GM13976 (cell line): ENCODE data around the gene C16orf78.

Experiments
- DNase-seq: peaks from one replicate; pipeline ENCODE4 v3.0.0; 2012; ENCODE audit warnings: low spot score
- in situ Hi-C: fragments of 300-500 bp; cut with MboI; formaldehyde crosslinking; loops from one replicate; pipeline ENCODE4 v1.12.0; 2022; ENCODE audit warnings: low sequenced_read_pairs, mixed read lengths, inconsistent platforms; ENCODE audit not compliant: unreplicated experiment
- TF ChIP-seq, protein P1 (sequence below): IDR thresholded peaks from 2 replicates; pipeline ENCODE4 v1.5.1; 2012; ENCODE audit warnings: borderline replicate concordance, mild to moderate bottlenecking; ENCODE audit not compliant: insufficient read depth; ENCODE audit errors: extremely low read depth, missing control alignments, control extremely low read depth

The C16orf78 gene

DNA sequence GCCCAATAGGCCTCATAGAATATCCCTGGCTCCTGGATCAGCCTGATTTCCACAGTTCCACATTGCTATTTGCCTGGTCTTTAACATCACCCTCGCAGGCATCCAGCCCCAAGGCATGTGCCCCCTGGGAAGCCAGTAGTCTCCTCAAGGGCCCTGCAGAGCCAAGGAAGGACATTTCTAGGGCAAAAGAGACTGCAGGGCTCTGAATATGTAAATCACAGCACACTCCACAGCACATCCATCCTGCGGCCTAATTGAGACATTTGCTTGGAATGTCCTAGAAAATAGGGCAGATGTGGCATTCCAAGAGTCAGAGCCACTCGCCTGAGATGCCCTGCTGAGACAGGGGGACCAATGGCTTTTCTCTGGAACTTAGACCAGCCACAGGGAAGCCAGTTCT, 11.4 kb upstream of the C16orf78 start:
- in situ Hi-C loops, result no loop called here
- no peak for DNase-seq
- TF ChIP-seq, protein P1, sequence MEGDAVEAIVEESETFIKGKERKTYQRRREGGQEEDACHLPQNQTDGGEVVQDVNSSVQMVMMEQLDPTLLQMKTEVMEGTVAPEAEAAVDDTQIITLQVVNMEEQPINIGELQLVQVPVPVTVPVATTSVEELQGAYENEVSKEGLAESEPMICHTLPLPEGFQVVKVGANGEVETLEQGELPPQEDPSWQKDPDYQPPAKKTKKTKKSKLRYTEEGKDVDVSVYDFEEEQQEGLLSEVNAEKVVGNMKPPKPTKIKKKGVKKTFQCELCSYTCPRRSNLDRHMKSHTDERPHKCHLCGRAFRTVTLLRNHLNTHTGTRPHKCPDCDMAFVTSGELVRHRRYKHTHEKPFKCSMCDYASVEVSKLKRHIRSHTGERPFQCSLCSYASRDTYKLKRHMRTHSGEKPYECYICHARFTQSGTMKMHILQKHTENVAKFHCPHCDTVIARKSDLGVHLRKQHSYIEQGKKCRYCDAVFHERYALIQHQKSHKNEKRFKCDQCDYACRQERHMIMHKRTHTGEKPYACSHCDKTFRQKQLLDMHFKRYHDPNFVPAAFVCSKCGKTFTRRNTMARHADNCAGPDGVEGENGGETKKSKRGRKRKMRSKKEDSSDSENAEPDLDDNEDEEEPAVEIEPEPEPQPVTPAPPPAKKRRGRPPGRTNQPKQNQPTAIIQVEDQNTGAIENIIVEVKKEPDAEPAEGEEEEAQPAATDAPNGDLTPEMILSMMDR, result no peak

DNA sequence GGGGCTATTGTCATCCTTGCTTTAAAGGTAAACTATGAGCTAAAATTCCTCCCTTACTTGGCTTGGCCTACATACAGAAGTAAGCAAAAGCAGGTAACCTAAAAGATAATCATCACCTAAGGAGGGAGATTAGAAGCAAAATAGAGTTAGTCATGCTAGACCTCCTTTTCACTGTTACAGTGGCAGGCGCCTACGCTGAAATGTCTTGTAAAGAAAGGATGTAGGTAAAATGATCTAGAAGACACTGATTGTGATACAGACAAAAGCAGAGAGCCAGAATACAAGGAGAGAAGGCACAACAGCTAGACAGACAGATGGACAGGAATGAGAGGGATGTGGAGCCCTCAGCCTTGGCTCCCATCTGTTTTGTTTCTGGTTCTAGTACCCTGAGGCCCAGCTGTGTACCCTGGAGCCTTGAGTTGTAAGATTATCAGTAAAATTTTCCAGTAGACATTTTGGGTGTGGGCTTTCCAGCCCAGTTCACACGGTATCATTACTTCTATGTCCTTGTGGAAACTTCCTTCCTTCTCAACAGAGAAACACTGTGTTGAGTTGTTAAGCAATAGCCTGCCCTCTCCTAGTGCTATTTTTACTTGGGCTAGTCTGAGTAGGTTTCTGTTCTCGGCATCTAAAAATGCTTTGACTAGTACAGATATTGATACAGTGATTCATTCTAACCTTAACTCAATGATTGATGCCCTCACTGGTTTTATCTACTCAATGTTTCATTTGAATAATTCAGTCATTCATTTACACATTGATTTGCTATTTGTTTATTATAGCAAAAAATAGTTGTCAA, 7.7 kb upstream of the C16orf78 start:
- TF ChIP-seq, protein P1, result no peak
- in situ Hi-C loops, result no loop called here

DNA sequence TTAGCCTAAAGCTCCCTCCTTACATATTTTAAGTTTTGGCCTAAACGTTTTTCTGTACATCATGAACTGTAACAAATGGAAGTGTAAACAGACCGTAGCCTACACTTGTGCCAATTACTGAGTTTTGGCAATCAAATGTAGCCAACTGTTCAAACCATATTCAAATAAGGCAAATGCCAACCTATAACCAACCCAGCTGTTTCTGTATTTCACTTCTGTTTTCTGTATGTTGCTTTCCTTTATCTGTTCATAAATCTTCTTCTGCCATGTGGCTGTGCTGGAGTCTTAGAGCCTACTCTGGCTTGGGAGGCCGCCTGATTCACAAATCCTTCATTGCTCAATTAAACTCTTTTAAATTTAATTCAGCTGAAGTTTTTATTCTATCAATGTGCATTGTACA, 6.9 kb upstream of the C16orf78 start:
- no peak for DNase-seq
- in situ Hi-C loops, result no loop called here
- TF ChIP-seq, protein P1, result no peak

More for the DNA sequence above, 7.7 kb upstream of the C16orf78 start:
- DNase-seq, result no peak

DNA sequence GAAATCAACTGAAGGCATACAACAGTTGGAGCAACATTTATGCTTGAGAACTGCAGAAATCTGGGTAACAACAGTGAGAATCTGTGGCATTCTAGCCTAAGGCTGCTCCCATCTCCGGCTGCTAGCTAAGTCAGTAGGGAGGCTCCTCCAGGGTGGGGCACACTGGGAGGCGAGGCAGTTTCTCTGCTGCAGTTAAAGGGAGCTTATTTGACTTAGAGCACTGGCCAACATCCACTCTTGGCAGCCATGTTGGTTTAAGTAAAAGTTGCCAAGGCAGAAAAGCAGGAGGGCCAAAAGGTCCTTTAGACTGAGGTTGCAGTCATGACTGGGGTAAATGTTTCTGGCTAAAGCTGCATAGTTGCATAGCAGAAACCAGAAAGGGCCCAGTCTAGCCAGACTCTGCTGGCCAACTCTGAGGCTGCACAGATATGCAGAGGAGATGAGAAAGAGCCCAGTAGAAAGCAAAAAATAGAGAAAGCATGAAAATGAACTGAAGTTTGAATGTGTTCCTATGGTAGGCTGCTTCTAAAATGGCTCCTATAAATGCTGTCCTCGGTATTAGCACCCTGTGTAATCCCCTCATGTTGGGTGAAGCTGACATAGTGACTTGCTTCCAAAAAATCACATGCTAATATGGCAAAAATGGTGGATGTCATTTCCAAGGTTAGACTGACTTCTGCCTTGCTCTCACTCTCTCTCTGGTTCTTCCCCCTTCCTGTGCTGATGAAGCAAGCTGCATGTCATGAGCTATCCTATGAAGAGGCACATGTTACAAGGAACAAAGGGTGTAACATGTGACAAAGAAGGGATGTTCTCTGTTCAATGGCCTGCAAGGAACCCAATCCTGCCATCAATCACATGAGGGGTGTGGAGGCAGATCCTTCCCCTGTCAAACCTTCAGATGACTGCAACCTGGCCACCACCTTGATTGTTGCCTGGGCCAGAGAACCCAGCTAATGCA, 3.7 kb upstream of the C16orf78 start:
- in situ Hi-C loops, result no loop called here
- TF ChIP-seq, protein P1, result no peak
- no peak for DNase-seq

DNA sequence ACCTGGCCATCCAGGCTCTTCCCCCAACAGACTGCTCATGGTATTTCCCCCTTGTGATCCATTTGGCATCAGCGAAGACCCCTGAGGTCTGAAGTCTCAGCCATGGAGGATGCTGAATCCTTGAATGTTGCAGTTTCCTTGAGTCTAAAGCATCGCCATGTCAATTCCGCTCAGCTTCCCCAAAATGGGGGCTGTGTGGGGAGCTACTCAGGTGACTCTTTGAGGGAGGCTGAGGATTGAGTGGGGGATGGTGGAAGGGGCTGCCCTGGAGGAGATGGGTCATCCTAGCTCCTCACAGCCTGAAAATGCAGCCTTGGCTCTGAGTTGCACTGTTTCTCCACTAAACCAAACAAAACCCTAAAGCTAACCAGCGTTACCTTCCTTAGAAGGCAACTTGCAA, 2.6 kb downstream of the C16orf78 start:
- in situ Hi-C loops, result no loop called here
- TF ChIP-seq, protein P1, result no peak
- no peak for DNase-seq

DNA sequence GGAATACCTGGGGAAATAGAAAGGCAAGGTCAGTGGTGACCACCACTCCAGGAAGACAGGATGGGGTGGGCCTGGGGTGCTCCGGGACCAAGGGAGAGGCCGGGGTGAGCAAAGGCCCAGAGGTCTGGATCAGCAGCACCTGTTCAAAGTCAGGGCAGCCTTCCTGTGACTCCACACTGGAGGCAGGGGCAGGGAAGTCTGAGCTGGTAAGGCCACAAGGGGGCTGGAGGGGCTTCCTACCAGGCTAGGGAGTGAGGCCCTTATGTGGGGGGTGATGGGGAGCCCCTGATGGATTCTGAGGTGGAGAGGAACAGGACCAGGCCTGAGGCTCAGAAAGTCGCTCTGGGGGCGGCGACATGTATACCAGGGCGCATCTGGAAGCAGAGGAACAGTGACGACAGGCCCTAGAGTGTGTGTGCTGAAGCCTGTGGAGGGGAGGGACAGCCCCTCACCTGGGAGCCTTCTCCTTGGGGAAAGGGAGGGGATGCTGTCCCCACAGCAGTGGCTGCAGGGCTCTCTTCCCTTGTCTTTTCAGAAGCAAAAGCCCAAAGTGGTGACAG, 3.7 kb downstream of the C16orf78 start:
- in situ Hi-C loops, result no loop called here
- TF ChIP-seq, protein P1, result no peak
- DNase-seq, result no peak
